Germinal center (tissue), 1 donor: ENCODE measurements around the gene HLF.
A peak's percentile ranks its signal among the peaks of the same experiment; 100 is the strongest.
"Not testable (repeated sequence)": the region's sequence is repeated elsewhere in the genome, so short reads cannot be mapped to it uniquely, and the experiment has no call there.

Experiments used
- DNase-seq: peaks from one replicate; pipeline ENCODE4 v3.0.0; 2012; ENCODE audit warnings: mixed read lengths, low spot score

HLF gene

DNA sequence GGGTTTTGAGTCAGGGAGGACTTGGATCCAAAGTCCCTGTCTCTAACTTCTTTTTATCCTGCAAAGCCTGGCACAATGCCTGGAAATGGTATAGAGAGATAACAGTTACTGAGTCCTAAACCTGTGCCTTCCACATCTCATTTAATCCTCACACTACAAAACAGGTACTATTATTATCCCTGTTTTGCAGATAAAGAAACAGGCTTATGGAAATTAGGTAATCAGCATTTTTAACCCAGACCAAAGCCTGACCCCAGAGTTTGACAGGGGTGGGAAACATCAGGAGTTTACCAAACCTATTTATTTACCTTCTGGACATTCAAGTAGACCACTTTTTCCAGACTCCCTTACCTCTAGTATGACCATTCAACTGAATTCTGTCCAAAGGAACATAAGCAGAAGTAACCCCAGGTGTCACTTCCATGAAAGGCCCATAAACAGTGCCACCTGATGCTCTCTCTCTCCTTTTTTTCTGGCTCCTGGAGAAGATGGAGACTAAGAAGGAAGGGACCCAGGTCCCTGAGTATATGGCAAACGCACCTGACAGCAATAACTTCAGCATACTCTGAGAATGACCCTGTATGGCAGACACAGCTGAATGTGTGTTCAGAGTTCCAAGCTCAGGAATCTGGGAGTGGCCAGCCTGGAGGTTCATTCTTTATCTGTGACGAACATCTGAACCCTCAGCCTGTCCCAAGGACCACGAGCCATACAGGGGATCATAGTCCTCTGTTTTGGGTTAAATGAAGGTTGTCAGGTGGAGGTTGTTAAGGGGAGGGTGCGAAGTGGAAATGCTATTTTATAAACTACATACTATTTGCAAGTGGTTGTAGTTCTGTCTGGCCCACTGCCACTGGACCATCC, 62.7 kb downstream of the HLF start:
- no peak for DNase-seq

DNA sequence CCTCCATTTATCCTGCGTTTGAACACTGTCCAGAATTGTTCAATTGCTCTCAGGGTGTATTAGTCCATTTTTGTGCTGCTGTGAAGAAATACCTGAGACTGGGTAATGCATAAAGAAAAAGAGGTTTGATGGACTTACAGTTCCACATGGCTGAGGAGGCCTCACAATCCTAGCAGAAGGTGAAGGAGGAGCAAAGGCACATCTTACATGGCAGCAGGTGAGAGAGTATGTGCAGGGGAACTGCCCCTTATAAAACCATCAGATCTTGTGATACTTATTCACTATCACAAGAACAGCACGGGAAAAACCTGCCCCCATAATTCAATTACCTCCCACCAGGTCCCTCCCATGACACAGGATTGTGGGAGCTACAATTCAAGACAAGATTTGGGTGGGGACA, 63.8 kb downstream of the HLF start:
- not testable (repeated sequence) for DNase-seq

DNA sequence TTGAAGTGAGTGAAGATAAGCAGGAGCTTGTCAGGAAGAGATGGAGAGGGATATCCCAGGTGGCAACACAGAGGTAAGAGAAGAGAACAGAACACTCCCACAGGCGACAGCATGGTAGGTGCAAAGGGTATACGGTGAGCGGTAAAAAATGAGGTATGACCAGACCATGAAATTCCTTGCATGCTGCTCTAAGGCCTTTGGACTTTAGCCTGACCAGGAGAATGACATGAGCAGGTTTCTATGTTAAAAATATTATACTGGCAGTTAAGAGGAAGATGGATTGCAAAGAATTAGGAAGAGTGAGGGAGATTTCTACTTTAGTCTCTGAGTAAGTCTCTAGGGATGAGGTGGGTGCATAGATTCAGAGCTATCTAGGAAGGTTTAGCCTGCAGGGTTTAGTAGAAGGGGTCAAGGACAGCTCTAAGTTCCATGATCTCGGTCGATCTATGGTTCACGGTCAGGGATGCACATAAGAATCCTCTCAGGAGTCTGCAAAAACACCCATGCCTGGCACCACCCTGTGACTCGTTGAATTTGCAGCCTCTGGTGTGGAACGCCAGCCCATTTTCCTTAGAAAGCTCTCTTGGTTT, 65.7 kb downstream of the HLF start:
- no peak for DNase-seq

DNA sequence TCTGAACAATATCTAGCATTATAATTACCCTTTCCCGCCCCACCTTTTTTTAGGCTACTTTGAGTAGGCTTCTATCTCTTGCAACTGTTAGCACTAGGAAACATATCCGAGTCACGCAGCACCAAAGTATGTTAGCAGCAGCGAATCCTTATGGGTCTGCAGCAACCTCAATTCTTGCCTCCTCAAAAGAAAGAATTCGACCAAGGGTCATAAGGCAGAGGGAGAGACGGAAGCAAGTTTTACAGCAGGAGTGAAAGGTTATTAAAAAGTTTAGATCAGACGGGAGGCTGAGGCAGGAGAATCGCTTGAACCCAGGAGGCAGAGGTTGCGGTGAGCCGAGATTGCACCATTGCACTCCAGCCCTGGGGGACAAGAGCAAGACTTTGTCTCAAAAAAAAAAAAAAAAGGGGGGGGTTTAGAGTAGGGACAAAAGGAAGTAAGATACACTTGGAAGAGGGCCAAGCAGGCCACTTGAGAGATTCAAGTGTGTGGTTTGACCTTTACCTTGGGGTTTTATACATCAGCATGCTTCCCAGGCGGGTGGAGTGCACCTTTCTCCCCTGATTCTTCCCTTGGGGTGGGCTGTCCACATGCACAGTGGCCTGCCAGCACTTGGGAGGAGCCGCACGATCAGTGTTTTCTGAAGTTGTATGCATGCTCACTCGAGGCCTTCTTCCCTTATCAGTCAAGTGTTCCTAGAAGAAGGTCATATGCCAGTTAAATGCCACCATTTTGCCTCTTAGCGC, 67.7 kb downstream of the HLF start:
- no peak for DNase-seq

DNA sequence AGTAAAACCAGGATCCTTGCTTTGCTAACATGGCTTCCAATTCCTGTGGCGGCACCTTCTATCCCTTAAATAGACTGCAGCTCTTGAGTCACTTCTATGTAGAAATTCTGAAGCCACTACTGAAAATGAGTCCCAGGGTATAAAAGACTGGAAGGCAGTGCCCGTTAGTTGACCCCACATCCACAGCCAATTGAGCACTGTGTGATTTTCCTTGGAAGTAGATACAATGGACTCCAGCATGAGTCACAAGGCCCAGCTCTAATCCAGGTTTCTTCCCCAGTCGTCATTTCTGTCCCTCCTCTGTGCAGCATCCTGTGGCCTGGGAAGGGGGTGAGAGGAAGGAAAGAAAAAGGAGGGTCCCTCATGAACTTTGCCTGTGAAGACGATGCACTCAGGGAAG, 69.5 kb downstream of the HLF start:
- no peak for DNase-seq

DNA sequence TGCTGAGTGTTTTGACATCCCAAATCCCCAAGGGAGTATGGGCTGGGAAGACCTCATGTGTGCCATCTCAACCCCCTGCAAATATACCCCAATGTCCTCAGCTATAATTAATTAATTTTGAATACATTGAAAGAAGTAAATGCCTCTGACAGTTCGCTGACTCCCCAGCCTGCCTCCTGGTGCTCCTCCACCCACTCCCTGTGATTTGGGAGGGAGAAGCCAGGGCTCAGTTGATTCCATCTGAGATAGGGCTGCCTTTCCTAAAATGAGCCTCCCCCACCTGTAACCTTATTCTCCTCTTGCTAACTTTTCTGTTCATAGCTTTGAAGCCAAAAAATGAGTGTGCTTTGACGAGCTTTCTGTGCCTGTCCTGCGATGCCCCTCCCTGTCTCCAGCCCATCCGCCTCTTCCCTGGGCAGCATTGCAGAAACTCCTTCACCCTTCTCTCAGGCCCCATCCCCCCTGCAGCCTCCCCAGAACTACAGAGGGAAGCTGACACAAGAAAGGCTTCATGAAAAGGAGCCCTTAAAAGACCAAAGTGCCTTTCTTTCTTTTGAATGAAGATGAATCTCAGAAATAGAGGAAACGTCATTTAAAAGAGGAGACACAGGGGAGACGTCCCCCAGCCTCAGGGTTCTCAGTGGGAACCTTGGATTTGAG, 70.3 kb downstream of the HLF start:
- DNase-seq: no peak

DNA sequence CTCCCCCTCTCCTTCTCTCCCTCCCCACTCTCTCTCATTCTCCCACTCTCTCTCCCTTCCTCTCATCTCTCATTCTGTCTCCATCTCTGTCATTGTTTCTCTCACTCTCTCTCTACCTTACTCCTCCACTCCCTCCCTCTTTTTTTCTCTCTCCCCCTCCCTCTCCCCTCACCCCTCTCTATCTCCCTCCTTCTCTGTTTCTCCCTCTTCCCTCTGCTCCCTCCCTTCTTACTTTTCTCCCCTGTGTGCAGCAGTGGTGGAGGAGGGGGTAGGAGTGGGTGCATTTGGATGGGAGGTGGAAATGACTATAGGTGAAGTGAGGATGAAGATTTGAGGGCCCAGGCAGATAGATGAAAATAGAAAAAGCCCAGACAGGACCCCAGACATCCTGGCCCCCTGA, 70.9 kb downstream of the HLF start:
- no peak for DNase-seq

DNA sequence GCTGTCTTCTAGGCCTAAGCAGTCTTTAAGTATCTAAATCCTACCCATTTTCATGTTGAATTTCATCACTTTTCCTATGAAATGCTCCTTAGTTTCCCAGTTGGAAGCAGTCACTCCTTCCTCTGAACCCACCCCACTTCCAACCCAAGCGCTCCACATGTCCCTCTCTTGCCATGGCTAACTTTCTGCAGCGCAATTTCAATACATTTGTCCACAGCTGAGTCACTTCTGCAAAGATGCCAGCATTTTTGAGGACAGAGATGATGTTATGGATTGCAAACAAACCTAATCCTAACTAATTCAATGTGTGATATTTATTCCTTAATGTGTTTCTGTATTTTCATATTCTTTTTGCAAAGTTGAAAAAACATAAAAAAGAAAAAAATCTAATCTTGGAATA, 71.7 kb downstream of the HLF start:
- DNase-seq: no peak

DNA sequence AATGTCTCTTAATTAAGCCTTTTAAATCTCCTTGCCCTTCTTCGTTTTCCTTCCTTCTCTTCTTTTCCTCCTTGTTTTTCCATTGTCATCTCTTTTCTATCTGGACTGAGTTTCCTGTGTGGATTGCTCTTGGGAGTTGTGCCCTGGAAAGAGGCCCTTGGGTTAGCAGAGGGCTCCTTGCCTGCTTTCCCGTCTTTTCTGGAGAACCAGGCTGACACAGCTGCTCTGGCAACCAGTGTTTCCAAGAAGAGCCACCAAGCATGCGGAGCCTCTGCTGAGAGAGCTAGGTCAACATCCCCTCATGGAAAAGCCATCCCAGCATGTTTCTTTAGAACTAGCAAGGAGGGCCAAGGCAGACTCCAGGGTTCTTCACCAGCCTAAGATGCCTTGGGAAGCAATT, 75.4 kb downstream of the HLF start:
- no peak for DNase-seq

DNA sequence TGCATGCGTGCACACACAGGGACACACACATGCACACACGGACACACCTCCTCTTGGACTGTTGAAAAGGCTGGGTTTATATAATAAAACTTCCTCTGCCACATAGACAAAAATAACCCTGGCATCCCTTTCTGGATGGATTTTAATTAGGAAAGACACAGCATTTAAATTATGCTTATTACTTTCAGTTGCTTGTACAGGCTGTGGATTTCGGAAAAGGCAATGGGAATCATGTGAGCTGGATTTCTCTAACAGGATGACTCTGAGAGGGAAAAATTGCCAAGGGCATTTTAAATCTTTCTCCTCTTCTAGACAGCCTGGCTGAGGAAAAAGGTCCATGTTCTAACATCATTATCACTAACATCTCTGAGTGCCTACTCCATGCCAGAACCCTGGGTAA, 75.9 kb downstream of the HLF start:
- DNase-seq: no peak

DNA sequence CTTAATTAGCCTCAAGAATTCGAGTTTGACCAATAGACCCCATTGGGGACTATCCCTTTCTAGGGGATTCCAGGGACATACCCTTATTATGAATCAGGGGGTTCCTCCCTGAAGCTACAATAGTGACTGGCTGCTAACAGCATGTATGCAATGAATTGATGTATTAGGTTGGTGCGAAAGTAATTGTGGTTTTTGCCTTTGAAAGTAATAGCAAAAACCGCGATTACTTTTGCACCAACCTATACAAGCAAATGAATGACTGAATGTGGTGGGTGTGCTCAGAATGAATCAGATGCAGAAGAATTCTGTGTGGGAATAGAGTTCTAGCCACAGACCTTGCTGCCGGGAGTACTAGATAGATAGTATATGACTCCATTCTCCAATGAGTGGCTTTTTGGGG, 76.7 kb downstream of the HLF start:
- no peak for DNase-seq

DNA sequence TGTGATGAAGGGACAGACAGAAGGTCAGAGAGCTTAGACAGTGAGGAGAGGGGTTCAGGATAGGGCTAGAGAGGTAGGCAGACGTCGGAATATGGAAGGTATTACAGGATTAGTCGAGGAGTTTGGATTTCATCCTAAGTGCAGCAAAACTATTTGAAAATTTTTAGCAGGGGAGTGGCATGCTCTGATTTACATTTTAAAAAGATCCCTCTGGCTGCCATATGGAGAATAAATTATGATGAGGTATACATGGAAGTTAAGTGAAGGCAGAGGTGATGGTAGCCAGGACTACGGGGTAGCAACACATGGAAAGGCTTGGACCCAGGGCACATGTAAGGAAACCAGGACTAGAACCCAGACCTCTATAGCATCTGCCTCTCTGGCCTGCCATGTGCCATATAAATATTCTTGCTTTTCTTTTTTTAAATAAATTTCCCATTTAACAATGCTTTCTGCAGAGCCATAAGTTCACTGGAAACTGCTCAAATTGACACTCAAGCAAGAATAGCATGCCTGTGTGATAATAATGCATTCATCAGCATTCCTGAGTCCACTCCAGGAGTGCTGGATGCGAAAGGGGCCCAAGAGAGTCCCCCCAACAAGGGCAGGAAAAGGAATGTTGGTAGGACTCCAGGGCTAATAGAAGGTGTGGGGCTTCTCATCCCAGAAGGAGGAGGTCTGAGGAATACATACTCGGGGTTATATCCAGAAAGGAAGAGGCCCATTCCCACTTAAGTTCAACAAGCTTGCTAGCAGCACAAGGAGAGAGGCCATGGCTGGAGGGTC, 78.2 kb downstream of the HLF start:
- no peak for DNase-seq

DNA sequence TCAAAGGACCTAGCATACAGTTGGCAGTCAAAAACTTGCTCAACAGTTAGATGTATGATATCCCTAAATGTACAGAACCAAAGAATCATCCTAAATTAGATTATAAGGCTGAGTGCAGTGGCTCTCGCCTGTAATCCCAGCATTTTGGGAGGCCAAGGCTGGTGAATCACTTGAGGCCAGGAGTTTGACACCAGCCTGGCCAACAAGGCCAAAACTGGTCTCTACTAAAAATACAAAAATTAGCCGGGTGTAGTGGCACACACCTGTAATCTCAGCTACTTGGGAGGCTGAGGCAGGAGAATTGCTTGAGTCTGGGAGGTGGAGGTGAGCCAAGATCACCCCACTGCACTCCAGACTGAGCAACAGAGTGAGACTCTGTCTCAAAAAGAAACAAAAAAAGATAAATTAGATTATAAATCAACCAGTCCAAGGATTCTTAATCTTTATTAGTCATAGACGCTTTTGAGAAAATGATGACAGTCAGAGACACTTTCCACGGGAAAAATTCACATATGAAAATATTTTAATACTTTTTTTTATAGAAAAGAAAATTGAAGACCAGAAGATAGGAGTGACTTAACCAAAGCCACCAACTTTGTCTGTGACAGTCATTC, 79.2 kb downstream of the HLF start:
- DNase-seq: no peak

DNA sequence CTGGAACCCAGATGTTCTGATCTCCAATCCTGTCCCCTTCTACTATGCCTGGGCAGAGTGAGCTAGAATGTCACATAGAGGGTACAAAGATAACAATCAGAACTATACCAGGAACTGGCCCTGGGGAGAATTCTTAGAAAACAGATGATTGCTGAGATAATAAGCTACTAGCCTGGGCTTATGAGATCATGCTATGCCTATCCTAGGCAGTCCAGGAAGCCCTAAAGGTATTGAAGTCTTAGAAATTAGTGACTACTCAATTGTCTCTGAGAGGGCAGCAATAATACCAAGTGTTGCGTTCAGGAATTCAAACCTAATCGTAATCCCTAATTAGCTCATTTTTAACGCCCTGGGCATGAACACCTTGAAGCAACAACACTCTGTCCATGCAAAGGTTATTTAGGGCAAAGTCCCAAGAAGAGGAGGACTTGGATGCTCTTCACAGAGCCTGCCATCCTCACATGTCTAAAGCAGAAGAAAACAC, 79.8 kb downstream of the HLF start:
- no peak for DNase-seq

DNA sequence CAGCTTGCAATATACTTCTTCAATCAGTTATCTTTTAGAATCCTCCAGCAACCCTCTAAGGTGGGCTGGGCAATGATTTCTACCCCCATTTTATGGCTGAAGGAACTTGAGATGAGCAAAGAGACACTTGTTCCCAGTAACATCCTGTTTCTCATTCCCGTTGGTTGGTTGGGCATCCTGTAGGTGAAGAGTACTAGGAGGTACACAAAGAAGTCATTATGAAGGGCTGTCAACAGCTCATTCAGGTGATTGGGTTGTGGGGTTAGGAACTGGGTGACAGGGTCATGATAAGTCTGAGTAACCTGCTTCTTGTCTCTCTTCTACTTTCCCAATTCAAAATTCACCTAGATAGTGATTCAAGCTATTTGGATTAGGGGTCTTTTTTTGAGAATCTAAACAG, 80.4 kb downstream of the HLF start:
- no peak for DNase-seq

DNA sequence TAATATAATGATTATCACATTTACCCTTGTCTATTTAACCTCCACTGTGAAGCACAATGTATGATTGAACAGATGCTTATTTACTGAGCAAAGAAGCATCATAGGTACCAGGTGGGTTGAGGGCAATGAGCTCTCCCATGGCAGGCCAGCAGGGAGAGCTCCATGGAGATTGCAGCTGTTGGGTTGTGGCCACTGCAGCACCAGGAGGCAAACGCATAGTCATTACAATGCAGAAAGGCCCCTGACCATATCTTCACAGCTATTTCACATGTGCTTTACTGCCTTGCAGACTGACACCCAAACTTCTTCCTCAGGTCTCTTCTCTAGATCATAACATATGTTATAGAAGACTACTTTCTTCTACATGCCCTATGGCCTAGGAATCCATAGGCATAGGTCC, 81.9 kb downstream of the HLF start:
- DNase-seq: no peak

DNA sequence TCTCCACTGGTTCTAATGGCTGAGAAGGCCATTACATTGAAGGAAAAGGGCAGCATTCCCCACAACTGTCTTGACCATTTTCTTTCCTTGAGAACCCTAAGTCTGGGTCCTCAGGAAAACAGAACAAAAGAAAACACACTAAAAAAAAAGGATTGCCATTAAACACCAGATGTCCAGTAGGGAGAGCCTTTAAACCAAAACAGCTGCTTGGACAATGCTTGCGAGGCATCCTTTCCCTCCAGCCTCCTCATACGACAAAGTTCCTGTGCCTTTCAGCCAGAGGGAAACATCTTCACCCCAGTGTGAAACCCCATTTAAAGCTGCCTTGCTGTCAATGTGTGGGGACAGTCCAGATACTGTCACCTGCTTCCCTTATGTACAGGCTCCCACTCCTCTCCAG, 82.6 kb downstream of the HLF start:
- no peak for DNase-seq

DNA sequence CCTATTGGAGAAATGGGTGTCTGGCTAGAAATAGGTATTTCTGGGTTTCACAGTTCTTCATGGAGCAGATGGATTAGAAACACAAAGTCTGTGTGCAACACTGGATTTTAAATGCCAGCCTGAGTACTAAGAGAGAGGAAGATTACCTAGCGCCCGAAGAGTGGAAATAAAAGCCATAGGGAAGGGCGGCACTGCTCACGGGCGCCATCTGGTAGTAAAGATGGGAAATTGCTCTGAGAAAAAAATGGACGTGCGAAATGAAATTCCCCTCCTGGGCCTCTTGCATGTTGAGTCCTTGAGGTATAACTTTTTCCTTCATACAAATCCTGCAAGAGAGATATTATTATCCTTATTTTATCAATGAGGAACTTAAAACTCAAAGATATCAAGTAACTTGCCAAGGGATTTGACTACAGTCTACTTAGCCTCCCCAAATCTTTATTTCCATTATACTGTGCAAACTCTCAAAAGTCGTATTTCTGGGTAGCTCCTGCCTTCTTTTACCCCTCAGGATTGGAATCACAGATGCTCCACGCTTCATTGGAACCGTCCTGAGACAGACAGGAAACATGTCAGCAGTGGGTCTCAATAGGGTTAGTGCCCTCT, 84.1 kb downstream of the HLF start:
- DNase-seq: peak; percentile 26

DNA sequence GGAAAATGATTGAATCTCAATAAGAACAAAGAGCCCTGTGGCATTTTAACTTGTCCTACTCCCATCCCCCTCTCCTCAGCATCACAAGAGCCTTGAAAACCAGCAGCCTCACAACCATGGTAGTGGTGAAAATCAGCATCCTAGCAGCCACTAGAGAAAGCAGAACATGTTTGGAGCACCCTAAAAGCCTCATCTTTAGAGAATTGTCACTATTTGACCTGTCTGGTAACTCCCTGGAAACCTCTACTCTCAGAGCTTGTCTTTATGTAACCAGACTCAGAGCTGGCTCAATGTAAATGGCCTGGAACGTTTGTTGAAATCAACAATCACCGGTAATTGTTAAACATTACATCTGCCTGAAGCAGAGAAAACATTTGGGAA, 86.1 kb downstream of the HLF start:
- DNase-seq: no peak

DNA sequence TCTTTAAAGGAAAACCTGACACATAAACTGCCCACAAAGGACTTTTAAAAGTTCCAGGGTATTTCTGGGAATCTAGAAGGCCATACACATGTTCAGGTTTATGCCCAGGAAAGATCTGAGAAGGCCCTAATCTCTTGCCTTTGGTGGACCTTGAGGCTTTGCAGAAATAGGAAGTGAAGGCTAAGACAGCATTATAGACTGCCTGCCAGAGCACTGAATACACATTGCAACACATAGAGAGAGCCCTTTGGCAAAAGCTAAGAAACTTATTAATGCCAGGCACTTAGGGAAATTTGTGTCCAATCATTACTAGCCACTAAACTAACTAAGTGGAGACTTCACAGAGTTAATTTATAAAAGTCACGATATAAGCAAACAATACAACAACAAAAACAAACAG, 86.5 kb downstream of the HLF start:
- no peak for DNase-seq

DNA sequence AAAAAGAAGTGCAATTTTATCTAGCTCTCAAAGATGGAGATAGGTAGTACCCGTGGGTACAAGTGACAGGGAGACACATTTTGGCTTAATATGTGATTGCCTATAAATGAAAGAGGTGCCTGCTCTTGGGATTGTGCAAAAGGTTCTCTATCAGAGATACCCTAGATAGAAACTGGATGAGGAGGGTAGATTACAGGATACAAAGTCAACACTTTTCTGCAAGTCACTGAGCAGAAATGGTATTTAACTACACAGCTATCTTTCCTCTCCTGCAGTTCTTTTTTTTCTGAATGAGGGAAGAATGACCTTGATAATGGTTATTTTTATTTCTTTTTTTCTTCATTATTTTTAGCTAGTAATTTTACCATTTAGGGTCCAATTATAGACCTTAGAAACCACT, 89.2 kb downstream of the HLF start:
- no peak for DNase-seq
